DMS153 treated with DMSO at 0.1 percent for 48 hours (cell line): Measurements from ENCODE around the gene KANSL3.
A peak's percentile ranks its signal among the peaks of the same experiment; 100 is the strongest.
"Not testable (repeated sequence)": the region's sequence is repeated elsewhere in the genome, so short reads cannot be mapped to it uniquely, and the experiment has no call there.

Source experiments
- DNase-seq: peaks from one replicate; lab custom pipeline; 2025; ENCODE audit not compliant: unreplicated experiment; lab: John Stamatoyannopoulos, UW

KANSL3 gene

DNA sequence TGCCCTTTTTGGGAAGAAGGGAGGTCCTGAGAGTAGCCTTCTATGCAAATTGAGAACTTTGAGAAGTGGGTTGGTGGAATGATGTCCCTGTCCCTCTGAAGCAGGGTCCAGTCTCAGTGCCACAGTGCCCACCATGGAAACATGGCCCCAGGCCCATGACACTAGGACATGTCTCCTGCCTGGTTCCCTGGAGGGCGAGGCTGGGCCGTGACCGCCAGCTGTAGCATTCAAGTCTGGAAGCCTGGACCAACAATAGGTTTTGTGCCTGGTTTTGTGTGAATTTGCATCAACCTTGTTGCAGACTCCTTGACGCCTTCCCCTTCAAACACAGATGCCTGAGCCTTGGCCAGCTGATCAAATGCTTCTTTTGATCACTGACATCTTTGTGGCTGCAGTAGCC lies 74.1 kb downstream of the KANSL3 start:
- no peak for DNase-seq

GRCh38 chr2:96558485-96558884 lies 79.6 kb downstream of the KANSL3 start:
- no peak for DNase-seq

DNA sequence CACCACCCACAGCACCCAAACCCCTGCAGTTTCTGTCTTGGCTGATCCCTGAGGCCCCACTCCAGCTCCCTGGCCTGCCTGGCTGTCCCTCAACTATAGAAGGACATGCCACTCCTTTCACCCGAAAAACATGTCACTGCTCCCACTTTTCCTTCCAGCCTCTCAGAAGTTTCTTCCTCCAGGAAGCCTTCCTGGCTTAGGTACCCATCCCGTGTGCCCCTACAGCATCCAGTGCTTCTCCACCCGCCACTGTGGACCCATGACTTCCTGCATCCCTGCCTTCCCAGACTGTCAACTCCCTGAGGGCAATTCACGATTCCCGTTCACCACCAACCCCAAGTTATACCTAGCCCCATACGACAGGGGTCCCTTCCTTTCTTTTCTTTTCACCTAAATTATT lies 80.1 kb downstream of the KANSL3 start:
- no peak for DNase-seq

GRCh38 chr2:96557421-96557820 lies 80.7 kb downstream of the KANSL3 start:
- DNase-seq: not testable (repeated sequence)

DNA sequence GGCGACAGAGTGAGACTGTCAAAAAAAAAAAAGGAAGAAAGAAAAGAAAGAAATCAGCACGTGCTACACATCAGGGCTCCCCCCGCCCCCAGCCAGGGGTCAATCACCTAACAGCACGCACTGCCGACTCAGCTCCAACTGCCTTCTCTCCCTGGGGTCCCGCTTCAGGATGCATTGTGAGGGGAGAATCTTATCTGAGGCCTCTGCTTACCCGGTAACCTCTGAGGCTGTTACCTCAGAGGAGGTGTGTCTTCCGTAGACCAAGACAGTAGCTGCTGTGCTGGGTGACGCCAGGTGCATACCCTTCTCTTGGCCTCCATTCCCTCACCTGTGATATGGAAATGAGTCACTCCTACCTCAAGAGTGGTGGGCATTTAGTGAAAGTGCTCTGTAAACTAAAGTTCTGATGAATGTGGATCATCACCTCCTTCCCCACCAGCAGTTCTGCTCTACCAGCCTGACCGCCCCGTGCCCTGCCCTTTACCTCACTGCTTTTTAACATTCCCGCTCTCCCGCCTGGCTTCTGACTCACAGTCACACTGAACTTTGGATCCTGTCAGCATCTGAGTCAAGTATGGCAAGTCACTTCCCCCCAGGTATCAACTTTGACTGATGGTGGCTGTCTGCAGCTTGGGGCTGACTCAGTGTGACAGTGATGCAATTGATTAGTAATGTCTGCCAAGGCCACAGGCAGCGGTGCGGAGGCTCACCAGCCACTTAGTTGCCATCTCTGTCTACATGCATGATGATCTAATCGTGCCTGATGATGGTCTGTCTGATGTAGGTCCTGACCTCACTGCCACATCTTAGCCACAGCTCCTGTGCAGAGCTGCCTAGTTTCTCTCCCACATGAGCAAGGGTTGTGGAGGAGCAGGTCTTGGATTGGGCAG lies 81.4 kb downstream of the KANSL3 start:
- no peak for DNase-seq

DNA sequence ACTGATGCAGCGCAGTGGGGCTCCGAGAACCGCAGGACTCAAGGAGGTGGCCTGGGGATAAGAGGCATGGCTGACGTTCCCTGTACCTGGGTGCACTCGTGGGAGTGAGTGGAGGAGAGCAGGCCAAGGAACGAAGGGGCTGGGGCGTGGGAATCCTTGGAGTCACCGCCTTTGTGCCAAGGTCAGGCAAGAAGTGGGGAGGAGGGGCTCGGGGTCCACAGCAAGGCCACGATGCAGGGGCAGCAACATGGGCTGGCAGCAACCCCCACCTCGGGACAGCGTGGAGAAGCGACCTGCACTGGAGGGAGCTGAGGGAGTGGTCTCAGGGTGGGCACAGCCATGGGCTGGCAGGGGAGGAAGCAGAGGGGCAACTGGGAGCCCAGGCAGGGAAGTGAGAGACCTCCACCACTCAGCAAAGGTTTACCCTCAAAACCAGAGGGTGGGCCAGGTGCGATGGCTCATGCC lies 82.9 kb downstream of the KANSL3 start:
- no peak for DNase-seq

DNA sequence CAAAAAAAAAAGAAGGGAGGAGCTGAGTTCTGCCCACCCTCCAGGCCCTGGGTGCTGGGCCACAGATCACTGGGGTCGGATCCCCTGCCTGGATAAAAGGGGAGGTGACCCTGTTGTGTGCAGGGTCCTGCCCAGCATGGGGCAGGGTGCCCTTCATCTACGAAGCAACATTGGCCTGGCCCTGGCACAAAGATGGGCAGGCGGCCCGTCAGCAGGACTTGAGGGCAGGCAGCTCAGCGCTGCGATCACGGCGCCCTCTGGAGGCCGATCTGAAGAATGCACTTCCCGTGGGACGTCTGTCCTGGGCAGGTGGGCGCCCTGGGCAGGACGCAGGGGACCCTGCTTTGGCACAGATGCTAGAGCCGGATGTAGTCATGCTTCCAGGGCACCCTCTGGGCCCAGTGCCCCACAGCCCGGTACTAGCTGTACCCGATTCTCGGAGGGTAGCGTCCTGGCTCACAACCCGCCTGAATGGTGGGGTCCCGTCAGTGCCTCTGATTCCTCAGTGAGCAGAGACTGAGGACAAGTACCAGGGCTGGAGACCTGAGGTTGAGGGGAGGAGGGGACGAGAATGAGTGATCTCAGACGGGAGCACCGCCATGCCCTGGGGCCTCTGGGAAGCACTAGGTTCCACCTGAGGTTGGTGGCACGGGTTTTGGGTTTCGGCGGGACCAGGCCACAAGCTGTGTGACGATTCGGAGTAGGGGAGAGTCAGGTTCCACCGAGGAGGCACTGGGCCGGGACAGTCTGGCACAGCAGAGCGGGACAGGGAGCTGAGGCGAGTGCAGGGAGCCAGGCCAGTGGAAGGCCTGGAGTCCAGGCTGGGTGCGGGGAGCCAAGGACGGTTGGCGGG lies 83.6 kb downstream of the KANSL3 start:
- peak; percentile 19 for DNase-seq

DNA sequence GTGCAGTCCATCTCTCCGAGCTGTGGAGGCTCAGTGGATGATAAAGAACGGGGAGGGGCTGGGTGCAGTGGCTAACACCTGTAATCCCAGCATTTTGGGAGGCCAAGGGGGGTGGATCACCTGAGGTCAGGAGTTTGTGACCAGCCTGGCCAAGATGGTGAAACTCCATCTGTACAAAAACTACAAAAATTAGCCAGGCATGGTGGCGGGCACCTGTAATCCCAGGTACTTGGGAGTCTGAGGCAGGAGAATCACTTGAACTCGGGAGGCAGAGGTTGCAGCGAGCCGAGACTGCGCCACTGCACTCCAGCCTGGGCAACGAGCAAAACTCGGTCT lies 84.2 kb downstream of the KANSL3 start:
- not testable (repeated sequence) for DNase-seq

GRCh38 chr2:96553176-96553956 lies 84.7 kb downstream of the KANSL3 start:
- no peak for DNase-seq

DNA sequence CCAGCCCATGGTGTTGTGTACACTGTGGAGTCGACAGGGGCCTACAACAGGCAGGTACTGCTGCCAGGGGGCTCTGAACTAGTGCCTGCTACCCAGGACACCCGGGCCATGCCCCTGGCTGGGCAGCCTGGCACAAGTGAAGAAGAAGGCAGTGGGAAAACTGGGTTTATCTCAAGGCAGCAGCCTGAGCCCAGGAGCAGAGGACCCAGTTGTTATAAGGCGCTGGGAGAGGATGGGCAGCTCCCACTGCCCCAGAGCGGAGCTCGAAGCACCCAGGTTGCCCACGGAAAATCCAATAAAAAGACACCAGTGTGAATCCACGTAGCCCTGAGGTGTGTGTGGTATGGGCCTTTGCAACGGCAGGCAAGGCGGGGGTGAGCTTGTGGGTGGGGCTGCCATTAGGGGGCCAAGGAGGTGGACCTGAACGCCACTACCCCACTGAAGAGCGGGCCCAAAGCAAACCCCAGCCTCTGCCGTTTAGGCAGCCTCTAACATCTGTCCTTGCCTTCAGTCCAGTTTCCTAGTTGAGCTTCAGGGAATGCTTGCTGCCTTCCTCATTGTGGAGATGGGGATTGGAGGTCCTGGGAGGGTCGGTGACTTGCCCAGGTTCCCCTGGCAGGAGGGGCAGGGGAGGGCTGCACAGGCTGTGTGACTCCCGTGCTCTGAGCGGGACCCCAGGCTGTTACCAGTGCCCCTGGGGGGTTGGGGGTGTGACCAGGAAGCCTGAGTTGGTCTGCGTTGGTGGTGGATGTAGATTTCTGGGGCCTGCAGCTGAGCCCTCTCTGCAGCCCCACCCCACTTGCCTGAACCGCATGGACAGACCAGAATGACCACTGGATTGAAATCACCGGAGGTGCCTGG lies 85.6 kb downstream of the KANSL3 start:
- no peak for DNase-seq

GRCh38 chr2:96551605-96552314 lies 86.4 kb downstream of the KANSL3 start:
- DNase-seq: no peak

DNA sequence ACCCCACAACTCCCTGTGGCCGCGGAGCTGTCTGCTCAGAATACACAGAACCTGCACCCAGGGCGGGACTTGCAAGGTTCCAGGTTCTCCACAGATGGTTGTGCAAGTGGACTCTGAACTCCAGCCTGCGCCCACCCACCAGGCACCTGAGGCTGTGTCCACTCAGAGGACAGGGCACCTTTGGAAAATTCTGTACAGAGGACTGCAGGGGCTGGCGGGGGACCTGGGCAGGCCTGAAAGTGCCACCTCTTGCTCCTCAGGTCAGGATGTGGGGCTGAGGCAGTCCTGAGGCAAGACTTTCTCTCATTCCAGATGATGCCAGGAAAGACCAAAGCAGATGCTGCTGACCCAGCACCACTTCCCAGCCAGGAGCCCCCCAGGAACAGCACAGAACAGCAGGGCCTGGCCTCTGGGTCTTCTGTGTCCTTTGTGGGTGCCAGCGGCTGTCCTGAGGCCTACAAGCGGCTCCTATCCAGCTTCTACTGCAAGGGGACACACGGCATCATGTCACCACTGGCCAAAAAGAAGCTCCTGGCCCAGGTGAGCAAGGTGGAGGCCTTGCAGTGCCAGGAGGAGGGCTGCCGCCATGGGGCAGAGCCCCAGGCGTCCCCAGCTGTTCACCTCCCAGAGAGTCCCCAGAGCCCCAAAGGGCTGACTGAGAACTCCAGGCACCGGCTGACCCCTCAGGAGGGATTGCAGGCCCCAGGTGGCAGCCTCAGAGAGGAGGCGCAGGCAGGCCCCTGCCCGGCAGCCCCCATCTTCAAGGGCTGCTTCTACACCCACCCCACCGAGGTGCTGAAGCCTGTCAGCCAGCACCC lies 87.1 kb downstream of the KANSL3 start:
- no peak for DNase-seq

DNA sequence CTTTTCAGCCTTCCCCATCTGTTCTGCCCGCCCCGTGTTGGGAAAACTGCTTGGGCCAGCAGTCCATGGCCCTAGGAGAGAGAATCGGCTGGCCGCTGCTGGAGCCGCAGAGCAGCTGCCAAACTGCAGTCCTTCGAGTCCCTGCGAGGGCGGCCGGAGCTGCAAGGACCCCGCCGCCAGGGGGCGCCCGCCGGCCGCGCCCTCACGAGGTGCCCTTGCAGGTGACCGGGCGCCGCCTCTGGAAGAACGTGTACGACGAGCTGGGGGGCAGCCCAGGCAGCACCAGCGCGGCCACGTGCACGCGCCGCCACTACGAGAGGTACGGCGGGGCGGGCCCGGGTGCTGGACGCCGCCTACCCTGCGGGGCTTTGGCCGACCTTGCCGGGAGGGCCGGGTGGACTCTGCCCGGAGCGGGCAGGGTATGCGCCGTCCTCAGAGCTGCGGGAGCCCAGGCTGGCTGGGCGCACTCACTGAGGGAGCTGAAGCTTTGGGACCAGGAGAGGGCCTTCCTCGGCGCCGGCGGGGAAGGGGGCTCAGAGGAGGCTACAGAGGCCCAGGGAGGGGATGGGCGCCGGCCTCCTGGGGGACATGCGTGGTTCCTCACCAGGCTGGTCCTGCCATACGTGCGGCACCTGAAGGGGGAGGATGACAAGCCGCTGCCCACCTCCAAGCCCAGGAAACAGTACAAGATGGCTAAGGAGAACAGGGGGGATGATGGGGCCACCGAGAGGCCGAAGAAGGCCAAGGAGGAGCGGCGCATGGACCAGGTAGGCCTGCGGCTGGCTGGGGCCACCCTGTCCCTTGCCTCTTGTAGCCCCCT lies 87.9 kb downstream of the KANSL3 start:
- no peak for DNase-seq

- no peak for DNase-seq
Measured at GRCh38 chr2:96549466-96549785, 88.7 kb downstream of the KANSL3 start.

- DNase-seq: no peak
Measured at GRCh38 chr2:96548558-96549465, 89.3 kb downstream of the KANSL3 start.

DNA sequence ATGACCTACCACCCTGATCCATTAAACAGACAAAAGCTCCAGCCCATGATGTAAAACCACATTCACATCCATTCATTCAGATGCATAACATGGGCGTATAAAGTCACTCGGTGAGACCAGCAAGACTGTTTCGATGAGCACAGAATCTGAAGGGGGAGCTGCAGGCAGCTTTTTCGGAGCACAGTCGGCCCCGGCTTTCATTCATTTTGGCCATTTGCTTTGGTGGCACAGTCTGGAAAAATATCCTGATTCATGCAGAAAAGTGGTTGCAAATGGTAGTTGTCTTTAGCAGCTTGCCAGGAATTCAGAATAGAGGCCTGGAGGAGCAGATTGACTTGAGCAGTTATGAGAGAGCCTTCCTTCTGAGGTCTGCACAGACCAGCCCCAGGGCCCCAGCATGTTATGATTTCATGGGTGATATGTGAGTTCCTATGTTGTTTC lies 90.4 kb downstream of the KANSL3 start:
- DNase-seq: no peak

DNA sequence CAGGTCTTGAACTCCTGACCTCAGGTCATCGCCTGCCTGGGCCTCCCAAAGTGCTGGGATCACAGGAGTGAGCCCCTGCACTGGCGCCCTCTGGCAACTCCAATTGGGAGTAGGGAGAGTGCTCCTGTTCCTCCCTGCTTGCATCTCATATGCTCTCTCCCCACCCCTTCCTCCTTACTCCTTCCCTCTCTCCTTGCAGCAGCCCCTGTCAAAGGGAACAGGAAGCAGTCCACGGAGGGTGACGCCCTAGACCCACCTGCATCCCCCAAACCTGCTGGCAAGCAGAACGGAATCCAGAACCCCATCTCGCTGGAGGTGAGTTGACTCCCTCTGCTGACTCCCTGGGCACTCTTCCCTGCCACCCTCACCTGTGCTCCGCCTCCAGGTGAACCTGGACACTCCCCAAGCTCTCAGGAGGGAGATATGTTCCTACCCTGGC lies 90.9 kb downstream of the KANSL3 start:
- DNase-seq: no peak
